Measurements from ENCODE around the gene KCTD15.

Gene KCTD15, protein sequence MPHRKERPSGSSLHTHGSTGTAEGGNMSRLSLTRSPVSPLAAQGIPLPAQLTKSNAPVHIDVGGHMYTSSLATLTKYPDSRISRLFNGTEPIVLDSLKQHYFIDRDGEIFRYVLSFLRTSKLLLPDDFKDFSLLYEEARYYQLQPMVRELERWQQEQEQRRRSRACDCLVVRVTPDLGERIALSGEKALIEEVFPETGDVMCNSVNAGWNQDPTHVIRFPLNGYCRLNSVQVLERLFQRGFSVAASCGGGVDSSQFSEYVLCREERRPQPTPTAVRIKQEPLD

GRCh38 chr19:33796164-33796875, at the start of gene KCTD15:
KCTD15 (plus strand) TSS chr19:33796870; CDS start chr19:33800455, 3,585 bp downstream.
- TF ChIP-seq, protein P1, sequence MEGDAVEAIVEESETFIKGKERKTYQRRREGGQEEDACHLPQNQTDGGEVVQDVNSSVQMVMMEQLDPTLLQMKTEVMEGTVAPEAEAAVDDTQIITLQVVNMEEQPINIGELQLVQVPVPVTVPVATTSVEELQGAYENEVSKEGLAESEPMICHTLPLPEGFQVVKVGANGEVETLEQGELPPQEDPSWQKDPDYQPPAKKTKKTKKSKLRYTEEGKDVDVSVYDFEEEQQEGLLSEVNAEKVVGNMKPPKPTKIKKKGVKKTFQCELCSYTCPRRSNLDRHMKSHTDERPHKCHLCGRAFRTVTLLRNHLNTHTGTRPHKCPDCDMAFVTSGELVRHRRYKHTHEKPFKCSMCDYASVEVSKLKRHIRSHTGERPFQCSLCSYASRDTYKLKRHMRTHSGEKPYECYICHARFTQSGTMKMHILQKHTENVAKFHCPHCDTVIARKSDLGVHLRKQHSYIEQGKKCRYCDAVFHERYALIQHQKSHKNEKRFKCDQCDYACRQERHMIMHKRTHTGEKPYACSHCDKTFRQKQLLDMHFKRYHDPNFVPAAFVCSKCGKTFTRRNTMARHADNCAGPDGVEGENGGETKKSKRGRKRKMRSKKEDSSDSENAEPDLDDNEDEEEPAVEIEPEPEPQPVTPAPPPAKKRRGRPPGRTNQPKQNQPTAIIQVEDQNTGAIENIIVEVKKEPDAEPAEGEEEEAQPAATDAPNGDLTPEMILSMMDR (conservative IDR thresholded peaks at IDR 0.05; ENCODE audit: control insufficient read depth, insufficient read depth, low read depth, low read length): no peak
- no peak for DNase-seq (ENCODE audit: low read depth)
- H3K4me3 ChIP-seq (ENCODE audit: control insufficient read depth, low read depth, low read length): peak within 1 kb of the TSS; percentile 52

DNA sequence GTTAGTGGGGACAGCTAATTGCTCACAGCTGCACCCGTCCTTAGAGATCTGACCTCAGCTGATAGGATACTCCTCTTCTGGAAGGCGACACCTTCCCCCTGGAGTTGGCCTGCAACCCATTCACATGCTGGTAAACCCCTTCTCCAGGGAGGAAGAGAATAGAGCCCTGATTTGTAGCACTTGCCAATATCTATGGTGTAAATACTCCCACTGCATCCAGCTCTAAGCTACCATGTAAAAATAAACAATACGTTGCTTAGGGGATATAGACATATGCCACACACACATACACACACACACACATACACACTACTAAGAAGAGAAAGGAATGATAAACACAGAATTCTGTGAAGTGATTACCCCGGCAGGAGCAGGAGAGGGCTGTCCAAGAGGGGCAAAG, 49.4 kb upstream of the KCTD15 start:
- no peak overlapping the region for H3K4me3 ChIP-seq (ENCODE audit: control insufficient read depth, low read depth, low read length)
- TF ChIP-seq, protein P1 (conservative IDR thresholded peaks at IDR 0.05; ENCODE audit: control insufficient read depth, insufficient read depth, low read depth, low read length): no peak
- DNase-seq (ENCODE audit: low read depth): no peak

- no peak for DNase-seq (ENCODE audit: low read depth)
- TF ChIP-seq, protein P1 (conservative IDR thresholded peaks at IDR 0.05; ENCODE audit: control insufficient read depth, insufficient read depth, low read depth, low read length): no peak
- H3K4me3 ChIP-seq (ENCODE audit: control insufficient read depth, low read depth, low read length): no peak overlapping the region
Measured at GRCh38 chr19:33748231-33748630, 48.4 kb upstream of the KCTD15 start.

DNA sequence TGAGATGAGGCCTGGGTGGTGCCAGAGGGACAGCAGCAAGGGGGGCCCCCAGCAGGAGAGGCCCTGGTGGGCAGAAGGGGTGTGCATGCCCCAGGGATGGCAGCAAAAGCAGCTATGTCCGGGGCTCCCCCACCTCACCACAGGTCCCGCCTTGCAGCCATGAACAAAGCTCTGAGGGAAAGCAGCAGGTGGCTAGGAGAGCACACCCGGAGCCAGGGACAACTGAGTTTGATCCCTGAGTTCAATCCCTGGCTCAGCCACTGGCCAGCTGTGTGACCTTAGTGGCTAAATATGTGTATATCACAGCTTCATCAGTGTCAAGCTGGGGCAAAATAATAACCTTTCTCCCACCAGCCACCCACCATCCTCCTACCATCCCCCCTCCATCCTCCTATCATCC, 47.7 kb upstream of the KCTD15 start:
- TF ChIP-seq, protein P1 (conservative IDR thresholded peaks at IDR 0.05; ENCODE audit: control insufficient read depth, insufficient read depth, low read depth, low read length): no peak
- no peak overlapping the region for H3K4me3 ChIP-seq (ENCODE audit: control insufficient read depth, low read depth, low read length)
- DNase-seq (ENCODE audit: low read depth): no peak

- TF ChIP-seq, protein P1 (conservative IDR thresholded peaks at IDR 0.05; ENCODE audit: control insufficient read depth, insufficient read depth, low read depth, low read length): no peak
- no peak for DNase-seq (ENCODE audit: low read depth)
- no peak overlapping the region for H3K4me3 ChIP-seq (ENCODE audit: control insufficient read depth, low read depth, low read length)
Measured at GRCh38 chr19:33749619-33750175, 47.0 kb upstream of the KCTD15 start.

GRCh38 chr19:33750587-33751435, 45.9 kb upstream of the KCTD15 start:
- no peak overlapping the region for H3K4me3 ChIP-seq (ENCODE audit: control insufficient read depth, low read depth, low read length)
- DNase-seq (ENCODE audit: low read depth): no peak
- TF ChIP-seq, protein P1 (conservative IDR thresholded peaks at IDR 0.05; ENCODE audit: control insufficient read depth, insufficient read depth, low read depth, low read length): no peak

All from fibroblast of mammary gland (primary cell).